HUES48 (cell line): ENCODE measurements around the gene DDR2.

ENCODE experiments used
- H3K27ac ChIP-seq: one replicate; pipeline ENCODE4 v1.7.0; 2013; ENCODE audit warnings: low read depth, low read length, inconsistent platforms
- H3K27me3 ChIP-seq: 2 replicates; pipeline ENCODE4 v1.6.1; 2013; ENCODE audit warnings: mild to moderate bottlenecking, low read length; ENCODE audit not compliant: control insufficient read depth, insufficient read depth
- H3K36me3 ChIP-seq: 2 replicates; pipeline ENCODE4 v1.6.1; 2013; ENCODE audit warnings: low read length; ENCODE audit not compliant: control insufficient read depth, insufficient read depth
- H3K4me1 ChIP-seq: 2 replicates; pipeline ENCODE4 v1.6.1; 2013; ENCODE audit warnings: mild to moderate bottlenecking, low read length; ENCODE audit not compliant: control insufficient read depth, insufficient read depth
- H3K4me3 ChIP-seq: 2 replicates; pipeline ENCODE4 v1.5.1; 2013; ENCODE audit warnings: mild to moderate bottlenecking, low read depth, low read length
- H3K9ac ChIP-seq: 2 replicates; pipeline ENCODE4 v1.6.1; 2013; ENCODE audit warnings: mild to moderate bottlenecking, low read depth, low read length, moderate library complexity
- H3K9me3 ChIP-seq: 2 replicates; pipeline ENCODE4 v1.6.1; 2013; ENCODE audit warnings: low read length; ENCODE audit not compliant: control insufficient read depth, insufficient read depth

DDR2 gene

GRCh38 chr1:162656266-162656665 is 24.0 kb downstream of the DDR2 start:
- no peaks in the 10 kb centered on the region for H3K27me3 ChIP-seq

GRCh38 chr1:162660574-162660973 is 28.3 kb downstream of the DDR2 start:
- Histone ChIP-seq H3K36me3 (no peaks in the 10 kb centered on the region), H3K27me3 (no peaks in the 10 kb centered on the region), H3K27ac (no peak overlapping the region), H3K9ac (no peak overlapping the region), H3K4me3 (no peak overlapping the region), H3K9me3 (no peaks in the 10 kb centered on the region), H3K4me1 (no peaks in the 10 kb centered on the region)

More at GRCh38 chr1:162656266-162656665, 24.0 kb downstream of the DDR2 start:
- Histone ChIP-seq H3K9me3 (no peaks in the 10 kb centered on the region), H3K36me3 (no peaks in the 10 kb centered on the region), H3K4me1 (no peaks in the 10 kb centered on the region), H3K27ac (no peak overlapping the region), H3K4me3 (no peak overlapping the region), H3K9ac (no peak overlapping the region)

- no peak overlapping the region for H3K9ac ChIP-seq
- H3K4me3 ChIP-seq: no peak overlapping the region
- no peak overlapping the region for H3K27ac ChIP-seq
- H3K4me1 ChIP-seq: no peaks in the 10 kb centered on the region
- no peaks in the 10 kb centered on the region for H3K9me3 ChIP-seq
- H3K36me3 ChIP-seq: no peaks in the 10 kb centered on the region
- H3K27me3 ChIP-seq: no peaks in the 10 kb centered on the region
Measured at GRCh38 chr1:162661336-162661735, 29.1 kb downstream of the DDR2 start.

- H3K4me1 ChIP-seq: no peaks in the 10 kb centered on the region
- H3K9me3 ChIP-seq: no peaks in the 10 kb centered on the region
- no peaks in the 10 kb centered on the region for H3K27me3 ChIP-seq
- no peak overlapping the region for H3K4me3 ChIP-seq
- H3K9ac ChIP-seq: no peak overlapping the region
- H3K36me3 ChIP-seq: no peaks in the 10 kb centered on the region
- no peak overlapping the region for H3K27ac ChIP-seq
Measured at GRCh38 chr1:162662013-162662412, 29.7 kb downstream of the DDR2 start.

GRCh38 chr1:162663086-162663485 is 30.8 kb downstream of the DDR2 start:
- H3K36me3 ChIP-seq: no peaks in the 10 kb centered on the region
- no peak overlapping the region for H3K4me3 ChIP-seq
- no peak overlapping the region for H3K9ac ChIP-seq
- H3K27ac ChIP-seq: no peak overlapping the region
- H3K4me1 ChIP-seq: no peaks in the 10 kb centered on the region
- no peaks in the 10 kb centered on the region for H3K9me3 ChIP-seq
- no peaks in the 10 kb centered on the region for H3K27me3 ChIP-seq

GRCh38 chr1:162663589-162664106 is 31.4 kb downstream of the DDR2 start:
- H3K4me3 ChIP-seq: no peak overlapping the region
- no peaks in the 10 kb centered on the region for H3K36me3 ChIP-seq
- no peaks in the 10 kb centered on the region for H3K4me1 ChIP-seq
- no peaks in the 10 kb centered on the region for H3K9me3 ChIP-seq
- H3K27me3 ChIP-seq: no peaks in the 10 kb centered on the region
- no peak overlapping the region for H3K27ac ChIP-seq
- H3K9ac ChIP-seq: no peak overlapping the region

- Histone ChIP-seq H3K9ac (no peak overlapping the region), H3K9me3 (no peaks in the 10 kb centered on the region), H3K4me3 (no peak overlapping the region), H3K27me3 (no peaks in the 10 kb centered on the region), H3K4me1 (no peaks in the 10 kb centered on the region), H3K27ac (no peak overlapping the region), H3K36me3 (no peaks in the 10 kb centered on the region)
Measured at GRCh38 chr1:162666006-162666645, 33.9 kb downstream of the DDR2 start.

- H3K27ac ChIP-seq: no peak overlapping the region
- H3K9me3 ChIP-seq: no peaks in the 10 kb centered on the region
- H3K4me3 ChIP-seq: no peak overlapping the region
- H3K36me3 ChIP-seq: no peaks in the 10 kb centered on the region
- no peaks in the 10 kb centered on the region for H3K27me3 ChIP-seq
- H3K4me1 ChIP-seq: no peaks in the 10 kb centered on the region
- H3K9ac ChIP-seq: no peak overlapping the region
Measured at GRCh38 chr1:162667381-162668080, 35.3 kb downstream of the DDR2 start.

GRCh38 chr1:162670928-162671663 is 38.8 kb downstream of the DDR2 start:
- Histone ChIP-seq H3K9ac (no peak overlapping the region), H3K4me3 (no peak overlapping the region), H3K27ac (no peak overlapping the region), H3K4me1 (no peaks in the 10 kb centered on the region), H3K9me3 (no peaks in the 10 kb centered on the region), H3K36me3 (no peaks in the 10 kb centered on the region), H3K27me3 (no peaks in the 10 kb centered on the region)

- H3K27ac ChIP-seq: no peak overlapping the region
- H3K4me3 ChIP-seq: no peak overlapping the region
- no peaks in the 10 kb centered on the region for H3K4me1 ChIP-seq
- H3K9me3 ChIP-seq: no peaks in the 10 kb centered on the region
- H3K36me3 ChIP-seq: no peaks in the 10 kb centered on the region
- no peaks in the 10 kb centered on the region for H3K27me3 ChIP-seq
- no peak overlapping the region for H3K9ac ChIP-seq
Measured at GRCh38 chr1:162671664-162672410, 39.6 kb downstream of the DDR2 start.
